H1 (cell line): ENCODE results near the gene CCSAP. TPM values are rescaled to one million over a fixed set of nuclear protein-coding genes. Genes with fewer than 3 reads are reported as not detected.

Experiments used
- CTCF ChIA-PET: fragments of 300-600 bp; sonication (Branson Sonifier 250); formaldehyde crosslinking; loops from one replicate; lab custom pipeline; 2021; ENCODE audit not compliant: partially characterized antibody; lab: Charles Lee
- POLR2A ChIA-PET: fragments of 300-600 bp; sonication (Branson Sonifier 250); formaldehyde crosslinking; loops from one replicate; lab custom pipeline; 2021; ENCODE audit warnings: inconsistent platforms; ENCODE audit not compliant: partially characterized antibody; lab: Charles Lee
- DNase-seq, 2 experiments: peaks; one replicate each; pipeline versions ENCODE4 v3.0.0 to v3.0.0-alpha.2; 2010 to 2022; ENCODE audit warnings: low spot score in 2 of 2, low read depth in 1 of 2, mixed read lengths in 1 of 2
- FAIRE-seq: peaks from 2 replicates; lab custom pipeline; 2011; peaks lifted over from hg19 to GRCh38; lab: Jason Lieb, UNC
- H2AFZ ChIP-seq: 2 replicates; pipeline ENCODE4 v1.8.1; 2012; ENCODE audit warnings: low read length, inconsistent platforms
- H2AK5ac ChIP-seq: 2 replicates; pipeline ENCODE4 v1.6.1; 2013; ENCODE audit warnings: low read depth, low read length
- H2BK120ac ChIP-seq: replicated peaks from 2 replicates; pipeline ENCODE3; 2013; ENCODE audit warnings: low read depth, low read length, inconsistent platforms
- H2BK12ac ChIP-seq: 2 replicates; pipeline ENCODE4 v1.6.1; 2013; ENCODE audit warnings: low read depth, low read length
- H2BK15ac ChIP-seq: 2 replicates; pipeline ENCODE4 v1.6.1; 2013; ENCODE audit warnings: low read length
- H2BK20ac ChIP-seq: 2 replicates; pipeline ENCODE4 v1.6.1; 2013; ENCODE audit warnings: low read length
- H2BK5ac ChIP-seq: 2 replicates; pipeline ENCODE4 v1.6.1; 2013; ENCODE audit warnings: low read depth, low read length
- H3K14ac ChIP-seq: 2 replicates; pipeline ENCODE4 v1.6.1; 2013; ENCODE audit warnings: inconsistent platforms; ENCODE audit not compliant: insufficient read length
- H3K18ac ChIP-seq: 2 replicates; pipeline ENCODE4 v1.6.1; 2013; ENCODE audit warnings: low read length; ENCODE audit errors: extremely low read depth
- H3K23ac ChIP-seq: 2 replicates; pipeline ENCODE4 v1.6.1; 2013; ENCODE audit warnings: inconsistent platforms; ENCODE audit not compliant: insufficient read length
- H3K23me2 ChIP-seq: 2 replicates; pipeline ENCODE4 v1.6.1; 2013; ENCODE audit warnings: low read depth, low read length
- H3K27ac ChIP-seq: 2 replicates; pipeline ENCODE4 v1.6.1; 2011; ENCODE audit warnings: low read depth, low read length, inconsistent platforms
- H3K27me3 ChIP-seq, 4 experiments: replicated peaks in 1 of 4; 1 replicate in 1 of 4; 2 replicates in 3 of 4; pipeline versions ENCODE4 v1.6.1 to v1.8.1; 2011 to 2013; ENCODE audit warnings: low read length in 3 of 4, mild to moderate bottlenecking in 3 of 4, inconsistent platforms in 2 of 4, mixed read lengths in 2 of 4, moderate library complexity in 1 of 4; ENCODE audit not compliant: control insufficient read depth in 3 of 4, insufficient read depth in 3 of 4; ENCODE audit errors: extremely low read depth in 1 of 4
- H3K36me3 ChIP-seq, 4 experiments: 2 replicates each; pipeline versions ENCODE4 v1.6.1 to v1.8.1; 2011 to 2013; ENCODE audit warnings: mild to moderate bottlenecking in 4 of 4, low read length in 3 of 4, moderate library complexity in 2 of 4, control low read depth in 1 of 4, inconsistent platforms in 1 of 4; ENCODE audit not compliant: insufficient read depth in 4 of 4, control insufficient read depth in 2 of 4
- H3K4ac ChIP-seq: replicated peaks from 2 replicates; pipeline ENCODE3; 2013; ENCODE audit warnings: low read length, low read depth, mixed read lengths, inconsistent platforms; ENCODE audit not compliant: insufficient read length
- H3K4me1 ChIP-seq, 4 experiments: replicated peaks in 1 of 4; 1 replicate in 1 of 4; 2 replicates in 3 of 4; pipeline versions ENCODE4 v1.6.1 to v1.8.1; 2011 to 2013; ENCODE audit warnings: low read length in 3 of 4, inconsistent platforms in 2 of 4, mixed read lengths in 1 of 4; ENCODE audit not compliant: insufficient read depth in 4 of 4, control insufficient read depth in 3 of 4
- H3K4me2 ChIP-seq, 2 experiments: 2 replicates each; pipeline versions ENCODE4 v1.6.1 to v1.8.1; 2011 to 2013; ENCODE audit warnings: low read depth in 2 of 2, low read length in 2 of 2, control low read depth in 1 of 2, inconsistent platforms in 1 of 2, mild to moderate bottlenecking in 1 of 2; ENCODE audit not compliant: insufficient read depth in 1 of 2
- H3K4me3 ChIP-seq, 4 experiments: fragments of 200-600, 300-600 bp in 1 of 4; sonication (generic), shearing (Covaris generic), sonication (Bioruptor Twin) in 1 of 4; 2 replicates each; pipeline versions ENCODE4 v1.5.1 to v1.8.1; 2011 to 2016; ENCODE audit warnings: low read length in 4 of 4, low read depth in 3 of 4, control low read depth in 2 of 4, inconsistent platforms in 2 of 4, mild to moderate bottlenecking in 2 of 4, mixed read lengths in 1 of 4, moderate library complexity in 1 of 4; ENCODE audit not compliant: insufficient read depth in 2 of 4; ENCODE audit errors: extremely low read depth in 1 of 4
- H3K56ac ChIP-seq: replicated peaks from 2 replicates; pipeline ENCODE3; 2013; ENCODE audit warnings: low read depth, mild to moderate bottlenecking, mixed read lengths, low read length, inconsistent platforms; ENCODE audit not compliant: insufficient read length
- H3K79me1 ChIP-seq: 2 replicates; pipeline ENCODE4 v1.6.1; 2013; ENCODE audit warnings: low read depth, low read length, control low read depth
- H3K79me2 ChIP-seq, 2 experiments: 2 replicates each; pipeline versions ENCODE4 v1.6.1 to v1.8.1; 2012 to 2013; ENCODE audit warnings: low read length in 2 of 2, mild to moderate bottlenecking in 2 of 2, inconsistent platforms in 1 of 2; ENCODE audit not compliant: insufficient read depth in 2 of 2, control insufficient read depth in 1 of 2
- H3K9ac ChIP-seq, 4 experiments: replicated peaks in 1 of 4; 1 replicate in 1 of 4; 2 replicates in 3 of 4; pipeline versions ENCODE4 v1.6.1 to v1.8.1; 2011 to 2013; ENCODE audit warnings: low read depth in 3 of 4, low read length in 3 of 4, control low read depth in 2 of 4, mild to moderate bottlenecking in 2 of 4, moderate library complexity in 2 of 4, inconsistent platforms in 1 of 4; ENCODE audit errors: extremely low read depth in 1 of 4
- H3K9me3 ChIP-seq, 2 experiments: 2 replicates each; pipeline versions ENCODE4 v1.6.1 to v1.8.1; 2012 to 2013; ENCODE audit warnings: mild to moderate bottlenecking in 2 of 2, moderate library complexity in 2 of 2, control low read depth in 1 of 2, inconsistent platforms in 1 of 2, low read depth in 1 of 2, low read length in 1 of 2, mixed read lengths in 1 of 2; ENCODE audit not compliant: insufficient read depth in 2 of 2
- H4K20me1 ChIP-seq, 2 experiments: replicated peaks in 1 of 2; 2 replicates each; pipeline versions ENCODE3 to v1.8.1; 2011 to 2013; ENCODE audit warnings: inconsistent platforms in 2 of 2, low read length in 2 of 2, mild to moderate bottlenecking in 1 of 2; ENCODE audit not compliant: insufficient read depth in 2 of 2, control insufficient read depth in 1 of 2
- H4K5ac ChIP-seq: 2 replicates; pipeline ENCODE4 v1.6.1; 2013; ENCODE audit warnings: low read length, low read depth, mixed read lengths, inconsistent platforms; ENCODE audit not compliant: insufficient read length
- H4K8ac ChIP-seq: 2 replicates; pipeline ENCODE4 v1.8.0; 2013; ENCODE audit warnings: mild to moderate bottlenecking, moderate library complexity, low read length, inconsistent platforms; ENCODE audit not compliant: insufficient read depth; ENCODE audit errors: extremely low read depth
- H4K91ac ChIP-seq: replicated peaks from 2 replicates; pipeline ENCODE3; 2013; ENCODE audit warnings: low read length, mixed read lengths, inconsistent platforms; ENCODE audit not compliant: insufficient read length
- BACH1 ChIP-seq: IDR thresholded peaks from 2 replicates; pipeline ENCODE4 v1.6.1; 2012; ENCODE audit warnings: low read length, improper control_type of control experiment
- SUZ12 ChIP-seq: fragments of 200-600 bp; sonication (generic); IDR thresholded peaks from 2 replicates; pipeline ENCODE4 v1.6.1; 2012; ENCODE audit warnings: mild to moderate bottlenecking, inconsistent platforms, low read length, moderate library complexity, mixed read lengths
- YY1 ChIP-seq: IDR thresholded peaks from 2 replicates; pipeline ENCODE4 v1.6.1; 2011; ENCODE audit warnings: low read depth, mild to moderate bottlenecking, low read length
- WGBS, 2 experiments: shearing (Covaris generic) in 1 of 2; methylation state at CpG; one replicate each; pipeline versions ENCODE4 v1.1.6 to v1.1.7; 2013 to 2015; ENCODE audit warnings: low lambda C conversion rate in 2 of 2, mixed read lengths in 2 of 2, inconsistent platforms in 1 of 2, low coverage in 1 of 2, missing lambda C conversion rate in 1 of 2; ENCODE audit not compliant: insufficient replicate concordance in 2 of 2, insufficient coverage in 1 of 2, insufficient read length in 1 of 2; ENCODE audit errors: extremely low coverage in 1 of 2, missing lambda C conversion rate in 1 of 2; 5-methylcytosine and 5-hydroxymethylcytosine counted together
- polyA plus RNA-seq, 7 experiments: library from polyadenylated mRNA; depleted of rRNA in 3 of 7; stranded (reverse) in 5 of 7; unstranded in 2 of 7; fragments of >200 nt in 5 of 7; fragments of 200-250 nt in 2 of 7; gene quantifications; 1 replicate in 5 of 7; 2 replicates in 1 of 7; 4 replicates in 1 of 7; pipeline versions ENCODE4 v1.2.1 to v1.2.3, GENCODE V29; 2011 to 2013; ENCODE audit warnings: missing spikeins in 2 of 7, mixed read lengths in 2 of 7
- total RNA-seq: library from RNA; stranded (reverse); fragmentation: NEBNext Ultra II Directional; extraction: Animal tissue kit (Norgen Biotek cat#: 25700); gene quantifications from 2 replicates; pipeline ENCODE4 v1.2.1, GENCODE V29; 2021

Gene CCSAP
- total and polyA plus RNA-seq, 2 of the 8 experiments (the other 6 are each of a cell fraction or from before 2014, with no cell fraction given): 3.5 to 17.2 TPM

- Histone ChIP-seq H2AFZ (no peak overlapping the region), H2BK15ac (no peak overlapping the region), H3K4ac (no peak overlapping the region), H2BK20ac (no peak overlapping the region), H3K36me3 (no peaks in the 10 kb centered on the region), H3K79me1 (peaks cover 13% of the 10 kb centered on the region), H3K9me3 (no peaks in the 10 kb centered on the region), H3K9ac (no peak overlapping the region), H3K27me3 (no peaks in the 10 kb centered on the region), H2BK5ac (no peak overlapping the region), H3K27ac (no peak overlapping the region), H3K23me2 (no peaks in the 10 kb centered on the region), H3K23ac (no peak overlapping the region), H3K4me1 (peaks cover 0 to under 1% (median 0%) of the 10 kb centered on the region in 4 experiments; a peak in 2 of 7 replicates), H4K5ac (no peak overlapping the region), H2BK120ac (no peak overlapping the region), H3K4me2 (no peak overlapping the region), H3K79me2 (peaks cover 6 to 86% of the 10 kb centered on the region in 2 experiments), H3K56ac (no peak overlapping the region), H3K4me3 (no peak overlapping the region), H2AK5ac (no peak overlapping the region), H3K14ac (no peak overlapping the region), H4K8ac (no peak overlapping the region), H4K91ac (no peak overlapping the region), H2BK12ac (no peak overlapping the region), H3K18ac (no peak overlapping the region), H4K20me1 (peaks cover 7 to 11% of the 10 kb centered on the region in 2 experiments)
- POLR2A ChIA-PET: no interaction called here
- no peak for FAIRE-seq
- DNase-seq: no peak
- 94% methylated on average over 6 of the region's 6 CpGs; no CpG with 5 or more reads in 1 of the 2 experiments for WGBS, 2 experiments
- no peak for TF ChIP-seq SUZ12
- TF ChIP-seq YY1: no peak
- no peak for TF ChIP-seq BACH1
- CTCF ChIA-PET: no interaction called here
Measured at GRCh38 chr1:229280037-229280828, 62.6 kb downstream of the CCSAP start.
